K562 (cell line): ENCODE measurements around the gene EGR2. TPM values are rescaled to one million over a fixed set of nuclear protein-coding genes. Genes with fewer than 3 reads are reported as not detected.
A peak's percentile ranks its signal among the peaks of the same experiment; 100 is the strongest.

Source experiments
- BRCA1 ChIP-seq, 2 experiments: fragments of 450-650 bp in 1 of 2; sonication (generic) in 1 of 2; formaldehyde crosslinking in 1 of 2; IDR thresholded peaks; 2 replicates each; pipeline versions ENCODE4 v1.5.0 to v1.6.1; 2017 to 2020; ENCODE audit warnings: mild to moderate bottlenecking in 1 of 2, missing genetic modification reagents in 1 of 2
- CCNT2 ChIP-seq: IDR thresholded peaks from 2 replicates; pipeline ENCODE4 v1.6.1; 2011; ENCODE audit warnings: borderline replicate concordance, low read depth, mild to moderate bottlenecking, moderate library complexity, mixed read lengths, low read length; ENCODE audit not compliant: insufficient read length; ENCODE audit errors: extremely low read depth
- FOXA3 ChIP-seq, 2 experiments: fragments of 450-650 bp in 1 of 2; sonication (generic) in 1 of 2; formaldehyde crosslinking; IDR thresholded peaks in 1 of 2; conservative IDR thresholded peaks in 1 of 2; 2 replicates each; pipeline versions ENCODE4 v1.4.0 to v1.8.0; 2020 to 2022; ENCODE audit warnings: mild to moderate bottlenecking in 2 of 2, missing genetic modification reagents in 1 of 2
- SIN3A ChIP-seq, 2 experiments: fragments of 150-350 bp in 1 of 2; IDR thresholded peaks; 2 replicates each; pipeline ENCODE4 v1.6.1; 2011 to 2016; ENCODE audit warnings: borderline replicate concordance in 2 of 2, low read depth in 2 of 2, low read length in 2 of 2, mild to moderate bottlenecking in 2 of 2, moderate library complexity in 2 of 2; ENCODE audit not compliant: control insufficient read depth in 1 of 2
- STAG1 ChIP-seq: sonication (generic); formaldehyde crosslinking; IDR thresholded peaks from 2 replicates; pipeline ENCODE4 v1.5.0; 2020; ENCODE audit warnings: missing genetic modification reagents, borderline replicate concordance
- polyA plus RNA-seq, 8 experiments: library from polyadenylated mRNA; depleted of rRNA in 4 of 8; stranded (reverse) in 5 of 8; unstranded in 3 of 8; fragments of >200 nt; fragmentation: Nextera tagmentation in 2 of 8; fragmentation: Illumina TruSeq in 1 of 8; extraction: Ambion mirVana in 2 of 8; extraction: Trizol in 1 of 8; gene quantifications; 2 replicates each; pipeline versions ENCODE4 v1.2.1 to v1.2.3, GENCODE V29; 2011 to 2014; ENCODE audit warnings: inconsistent platforms in 1 of 8, missing spikeins in 1 of 8
- total RNA-seq, 7 experiments: library from RNA; depleted of rRNA in 6 of 7; stranded (reverse); fragments of >200 nt in 6 of 7; fragmentation: Illumina TruSeq in 2 of 7; extraction: Trizol in 2 of 7; gene quantifications; 2 replicates each; pipeline versions ENCODE4 v1.2.1 to v1.2.3, GENCODE V29; 2011 to 2021; ENCODE audit warnings: low replicate concordance in 1 of 7
- TF ChIP-seq, protein P1 (sequence below), 2 experiments: fragments of 450-650 bp; formaldehyde crosslinking in 1 of 2; IDR thresholded peaks; 2 replicates each; pipeline versions ENCODE4 v1.4.0 to v1.6.1; 2014 to 2020; ENCODE audit warnings: mild to moderate bottlenecking in 2 of 2, borderline replicate concordance in 1 of 2, low read depth in 1 of 2
- TF ChIP-seq, protein P2 (sequence below): sonication (generic); formaldehyde crosslinking; IDR thresholded peaks from 2 replicates; pipeline ENCODE4 v1.8.1; 2022; ENCODE audit warnings: missing genetic modification reagents
- TF ChIP-seq, protein P3 (sequence below): fragments of 450-650 bp; IDR thresholded peaks from 2 replicates; pipeline ENCODE4 v1.6.1; 2016; ENCODE audit warnings: borderline replicate concordance
- TF ChIP-seq, protein P4 (sequence below), 2 experiments: IDR thresholded peaks; 2 replicates each; pipeline ENCODE4 v1.6.1; 2012; ENCODE audit warnings: improper control_type of control experiment in 2 of 2, low read depth in 2 of 2, low read length in 2 of 2, borderline replicate concordance in 1 of 2

The EGR2 gene
- total and polyA plus RNA-seq, 9 of the 15 experiments (the other 6 are each of a cell fraction or from before 2014, with no cell fraction given) = 0.08 to 0.18 (median 0.12) TPM; not detected in 4

DNA sequence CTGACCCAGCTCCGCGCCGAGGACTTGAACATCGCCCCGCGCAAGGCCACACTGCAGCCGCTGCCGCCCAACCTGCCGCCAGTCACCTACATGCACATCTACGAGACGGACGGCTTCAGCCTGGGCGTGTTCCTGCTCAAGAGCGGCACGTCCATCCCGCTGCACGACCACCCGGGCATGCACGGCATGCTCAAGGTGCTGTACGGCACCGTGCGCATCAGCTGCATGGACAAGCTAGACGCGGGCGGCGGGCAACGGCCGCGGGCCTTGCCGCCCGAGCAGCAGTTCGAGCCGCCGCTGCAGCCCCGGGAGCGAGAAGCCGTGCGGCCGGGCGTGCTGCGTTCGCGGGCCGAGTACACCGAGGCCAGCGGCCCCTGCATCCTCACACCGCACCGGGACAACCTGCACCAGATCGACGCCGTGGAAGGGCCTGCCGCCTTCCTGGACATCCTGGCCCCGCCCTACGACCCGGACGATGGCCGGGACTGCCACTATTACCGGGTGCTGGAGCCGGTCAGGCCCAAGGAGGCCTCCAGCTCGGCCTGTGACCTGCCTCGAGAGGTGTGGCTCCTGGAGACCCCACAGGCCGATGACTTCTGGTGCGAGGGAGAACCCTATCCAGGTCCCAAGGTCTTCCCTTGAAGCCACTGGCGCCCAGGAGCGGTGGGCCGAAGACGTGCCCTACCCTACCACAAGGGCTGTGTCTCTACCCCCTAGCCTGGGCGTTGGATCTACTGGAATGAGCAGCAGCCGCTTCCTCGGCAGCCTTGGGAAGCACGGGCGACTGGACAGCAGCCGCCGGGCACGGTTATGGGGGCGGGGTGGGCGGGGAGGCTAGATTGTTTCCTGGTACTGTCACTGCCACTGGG is 10.7 kb downstream of the EGR2 start (continued):
- TF ChIP-seq, protein P1, sequence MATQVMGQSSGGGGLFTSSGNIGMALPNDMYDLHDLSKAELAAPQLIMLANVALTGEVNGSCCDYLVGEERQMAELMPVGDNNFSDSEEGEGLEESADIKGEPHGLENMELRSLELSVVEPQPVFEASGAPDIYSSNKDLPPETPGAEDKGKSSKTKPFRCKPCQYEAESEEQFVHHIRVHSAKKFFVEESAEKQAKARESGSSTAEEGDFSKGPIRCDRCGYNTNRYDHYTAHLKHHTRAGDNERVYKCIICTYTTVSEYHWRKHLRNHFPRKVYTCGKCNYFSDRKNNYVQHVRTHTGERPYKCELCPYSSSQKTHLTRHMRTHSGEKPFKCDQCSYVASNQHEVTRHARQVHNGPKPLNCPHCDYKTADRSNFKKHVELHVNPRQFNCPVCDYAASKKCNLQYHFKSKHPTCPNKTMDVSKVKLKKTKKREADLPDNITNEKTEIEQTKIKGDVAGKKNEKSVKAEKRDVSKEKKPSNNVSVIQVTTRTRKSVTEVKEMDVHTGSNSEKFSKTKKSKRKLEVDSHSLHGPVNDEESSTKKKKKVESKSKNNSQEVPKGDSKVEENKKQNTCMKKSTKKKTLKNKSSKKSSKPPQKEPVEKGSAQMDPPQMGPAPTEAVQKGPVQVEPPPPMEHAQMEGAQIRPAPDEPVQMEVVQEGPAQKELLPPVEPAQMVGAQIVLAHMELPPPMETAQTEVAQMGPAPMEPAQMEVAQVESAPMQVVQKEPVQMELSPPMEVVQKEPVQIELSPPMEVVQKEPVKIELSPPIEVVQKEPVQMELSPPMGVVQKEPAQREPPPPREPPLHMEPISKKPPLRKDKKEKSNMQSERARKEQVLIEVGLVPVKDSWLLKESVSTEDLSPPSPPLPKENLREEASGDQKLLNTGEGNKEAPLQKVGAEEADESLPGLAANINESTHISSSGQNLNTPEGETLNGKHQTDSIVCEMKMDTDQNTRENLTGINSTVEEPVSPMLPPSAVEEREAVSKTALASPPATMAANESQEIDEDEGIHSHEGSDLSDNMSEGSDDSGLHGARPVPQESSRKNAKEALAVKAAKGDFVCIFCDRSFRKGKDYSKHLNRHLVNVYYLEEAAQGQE (IDR thresholded peaks at IDR 0.05; ENCODE audit: borderline replicate concordance) = peak; percentile 34
- TF ChIP-seq, protein P1 (CRISPR knock-in tag; IDR thresholded peaks at IDR 0.05; ENCODE audit: low read depth) = no peak; the same call in 1 of the 2 replicates
- TF ChIP-seq CCNT2 = peak; percentile 20
- TF ChIP-seq, protein P2, sequence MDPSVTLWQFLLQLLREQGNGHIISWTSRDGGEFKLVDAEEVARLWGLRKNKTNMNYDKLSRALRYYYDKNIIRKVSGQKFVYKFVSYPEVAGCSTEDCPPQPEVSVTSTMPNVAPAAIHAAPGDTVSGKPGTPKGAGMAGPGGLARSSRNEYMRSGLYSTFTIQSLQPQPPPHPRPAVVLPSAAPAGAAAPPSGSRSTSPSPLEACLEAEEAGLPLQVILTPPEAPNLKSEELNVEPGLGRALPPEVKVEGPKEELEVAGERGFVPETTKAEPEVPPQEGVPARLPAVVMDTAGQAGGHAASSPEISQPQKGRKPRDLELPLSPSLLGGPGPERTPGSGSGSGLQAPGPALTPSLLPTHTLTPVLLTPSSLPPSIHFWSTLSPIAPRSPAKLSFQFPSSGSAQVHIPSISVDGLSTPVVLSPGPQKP = 0 out of 2 replicates have a peak, but pooled peaks have one; percentile 20
- TF ChIP-seq SIN3A (IDR thresholded peaks at IDR 0.05; ENCODE audit: borderline replicate concordance in 2 of 2, control insufficient read depth in 1 of 2, low read depth in 2 of 2, low read length in 2 of 2) = peak in 1 of 2 experiments; percentile 64; a peak in 1 of 4 replicates
- TF ChIP-seq, protein P3, sequence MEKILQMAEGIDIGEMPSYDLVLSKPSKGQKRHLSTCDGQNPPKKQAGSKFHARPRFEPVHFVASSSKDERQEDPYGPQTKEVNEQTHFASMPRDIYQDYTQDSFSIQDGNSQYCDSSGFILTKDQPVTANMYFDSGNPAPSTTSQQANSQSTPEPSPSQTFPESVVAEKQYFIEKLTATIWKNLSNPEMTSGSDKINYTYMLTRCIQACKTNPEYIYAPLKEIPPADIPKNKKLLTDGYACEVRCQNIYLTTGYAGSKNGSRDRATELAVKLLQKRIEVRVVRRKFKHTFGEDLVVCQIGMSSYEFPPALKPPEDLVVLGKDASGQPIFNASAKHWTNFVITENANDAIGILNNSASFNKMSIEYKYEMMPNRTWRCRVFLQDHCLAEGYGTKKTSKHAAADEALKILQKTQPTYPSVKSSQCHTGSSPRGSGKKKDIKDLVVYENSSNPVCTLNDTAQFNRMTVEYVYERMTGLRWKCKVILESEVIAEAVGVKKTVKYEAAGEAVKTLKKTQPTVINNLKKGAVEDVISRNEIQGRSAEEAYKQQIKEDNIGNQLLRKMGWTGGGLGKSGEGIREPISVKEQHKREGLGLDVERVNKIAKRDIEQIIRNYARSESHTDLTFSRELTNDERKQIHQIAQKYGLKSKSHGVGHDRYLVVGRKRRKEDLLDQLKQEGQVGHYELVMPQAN = no peak
- TF ChIP-seq, protein P4, sequence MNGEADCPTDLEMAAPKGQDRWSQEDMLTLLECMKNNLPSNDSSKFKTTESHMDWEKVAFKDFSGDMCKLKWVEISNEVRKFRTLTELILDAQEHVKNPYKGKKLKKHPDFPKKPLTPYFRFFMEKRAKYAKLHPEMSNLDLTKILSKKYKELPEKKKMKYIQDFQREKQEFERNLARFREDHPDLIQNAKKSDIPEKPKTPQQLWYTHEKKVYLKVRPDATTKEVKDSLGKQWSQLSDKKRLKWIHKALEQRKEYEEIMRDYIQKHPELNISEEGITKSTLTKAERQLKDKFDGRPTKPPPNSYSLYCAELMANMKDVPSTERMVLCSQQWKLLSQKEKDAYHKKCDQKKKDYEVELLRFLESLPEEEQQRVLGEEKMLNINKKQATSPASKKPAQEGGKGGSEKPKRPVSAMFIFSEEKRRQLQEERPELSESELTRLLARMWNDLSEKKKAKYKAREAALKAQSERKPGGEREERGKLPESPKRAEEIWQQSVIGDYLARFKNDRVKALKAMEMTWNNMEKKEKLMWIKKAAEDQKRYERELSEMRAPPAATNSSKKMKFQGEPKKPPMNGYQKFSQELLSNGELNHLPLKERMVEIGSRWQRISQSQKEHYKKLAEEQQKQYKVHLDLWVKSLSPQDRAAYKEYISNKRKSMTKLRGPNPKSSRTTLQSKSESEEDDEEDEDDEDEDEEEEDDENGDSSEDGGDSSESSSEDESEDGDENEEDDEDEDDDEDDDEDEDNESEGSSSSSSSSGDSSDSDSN (IDR thresholded peaks at IDR 0.05; ENCODE audit: borderline replicate concordance in 1 of 2, low read depth in 2 of 2, low read length in 2 of 2) = 0 out of 4 replicates have a peak, but pooled peaks of 1 of the 2 experiments have one; percentile 19
- no peak for TF ChIP-seq FOXA3 (CRISPR knock-in tag; conservative IDR thresholded peaks at IDR 0.05 in 1 of 2, IDR thresholded peaks at IDR 0.05 in 1 of 2)
- no peak for TF ChIP-seq BRCA1 (IDR thresholded peaks at IDR 0.05)
- TF ChIP-seq BRCA1 (CRISPR knock-in tag; IDR thresholded peaks at IDR 0.05) = peak; percentile 34; the same call in 1 of the 2 replicates
- 0 out of 2 replicates have a peak, but pooled peaks have one; percentile 13 for TF ChIP-seq STAG1
